IPS-NIHi11 (cell line): ENCODE measurements around the gene OGFR.

ENCODE experiments used
- DNase-seq: peaks from one replicate; pipeline ENCODE4 v3.0.0; 2012; ENCODE audit warnings: mixed read lengths, low spot score

OGFR gene

GRCh38 chr20:62800314-62801259 lies 4.0 kb upstream of the OGFR start:
- no peak for DNase-seq

- no peak for DNase-seq
Measured at GRCh38 chr20:62801284-62802010, 3.2 kb upstream of the OGFR start.

GRCh38 chr20:62802026-62802712 lies 2.5 kb upstream of the OGFR start:
- DNase-seq, result no peak

GRCh38 chr20:62804021-62804626 lies 511 bp upstream of the OGFR start:
- DNase-seq, result no peak

GRCh38 chr20:62805155-62805710 lies 598 bp downstream of the OGFR start:
- peak; percentile 70 for DNase-seq

- DNase-seq, result peak; percentile 44
Measured at GRCh38 chr20:62805711-62806382, 1.2 kb downstream of the OGFR start.

- no peak for DNase-seq
Measured at GRCh38 chr20:62806383-62807050, 1.9 kb downstream of the OGFR start.

GRCh38 chr20:62807444-62808210 lies 3.0 kb downstream of the OGFR start:
- DNase-seq, result no peak

GRCh38 chr20:62808211-62808865 lies 3.7 kb downstream of the OGFR start:
- peak; percentile 86 for DNase-seq

GRCh38 chr20:62809530-62810428 lies 5.1 kb downstream of the OGFR start:
- no peak for DNase-seq

- no peak for DNase-seq
Measured at GRCh38 chr20:62811320-62811719, 6.7 kb downstream of the OGFR start.

- DNase-seq, result no peak
Measured at GRCh38 chr20:62811720-62812119, 7.1 kb downstream of the OGFR start.

- no peak for DNase-seq
Measured at GRCh38 chr20:62812181-62812906, 7.7 kb downstream of the OGFR start.

GRCh38 chr20:62812907-62813200 lies 8.2 kb downstream of the OGFR start:
- no peak for DNase-seq

GRCh38 chr20:62813588-62813987 lies 9.0 kb downstream of the OGFR start:
- no peak for DNase-seq

- DNase-seq, result no peak
Measured at GRCh38 chr20:62814060-62814708, 9.5 kb downstream of the OGFR start.

- DNase-seq, result no peak
Measured at GRCh38 chr20:62814709-62815065, 10.1 kb downstream of the OGFR start.
